ENCODE measurements around the gene THOC6. TPM values are rescaled to one million over a fixed set of nuclear protein-coding genes. Genes with fewer than 3 reads are reported as not detected.

The THOC6 gene
- total and polyA plus RNA-seq, 9 of the 15 experiments (the other 6 are each of a cell fraction or from before 2014, with no cell fraction given): 2.5 to 65.4 (median 42.3) TPM

DNA sequence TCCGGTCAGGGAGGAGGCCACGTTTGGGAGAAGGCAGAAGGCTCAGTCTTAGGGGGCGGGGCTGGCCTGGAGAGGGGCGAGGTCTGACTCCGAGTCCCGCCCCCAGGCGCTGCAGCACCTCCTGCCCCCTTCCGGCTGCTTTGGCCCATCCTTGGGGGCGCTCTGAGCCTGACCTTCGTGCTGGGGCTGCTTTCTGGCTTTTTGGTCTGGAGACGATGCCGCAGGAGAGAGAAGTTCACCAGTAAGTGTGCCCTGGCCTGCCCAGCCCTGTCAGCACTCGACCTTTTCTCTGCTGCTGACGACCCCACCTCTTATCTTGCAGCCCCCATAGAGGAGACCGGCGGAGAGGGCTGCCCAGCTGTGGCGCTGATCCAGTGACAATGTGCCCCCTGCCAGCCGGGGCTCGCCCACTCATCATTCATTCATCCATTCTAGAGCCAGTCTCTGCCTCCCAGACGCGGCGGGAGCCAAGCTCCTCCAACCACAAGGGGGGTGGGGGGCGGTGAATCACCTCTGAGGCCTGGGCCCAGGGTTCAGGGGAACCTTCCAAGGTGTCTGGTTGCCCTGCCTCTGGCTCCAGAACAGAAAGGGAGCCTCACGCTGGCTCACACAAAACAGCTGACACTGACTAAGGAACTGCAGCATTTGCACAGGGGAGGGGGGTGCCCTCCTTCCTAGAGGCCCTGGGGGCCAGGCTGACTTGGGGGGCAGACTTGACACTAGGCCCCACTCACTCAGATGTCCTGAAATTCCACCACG is 2.2 kb upstream of the THOC6 start (continued):
- TF ChIP-seq KDM5B (IDR thresholded peaks at IDR 0.05; ENCODE audit: insufficient replicate concordance, low read depth, low read length): no peak
- TF ChIP-seq, protein P1, sequence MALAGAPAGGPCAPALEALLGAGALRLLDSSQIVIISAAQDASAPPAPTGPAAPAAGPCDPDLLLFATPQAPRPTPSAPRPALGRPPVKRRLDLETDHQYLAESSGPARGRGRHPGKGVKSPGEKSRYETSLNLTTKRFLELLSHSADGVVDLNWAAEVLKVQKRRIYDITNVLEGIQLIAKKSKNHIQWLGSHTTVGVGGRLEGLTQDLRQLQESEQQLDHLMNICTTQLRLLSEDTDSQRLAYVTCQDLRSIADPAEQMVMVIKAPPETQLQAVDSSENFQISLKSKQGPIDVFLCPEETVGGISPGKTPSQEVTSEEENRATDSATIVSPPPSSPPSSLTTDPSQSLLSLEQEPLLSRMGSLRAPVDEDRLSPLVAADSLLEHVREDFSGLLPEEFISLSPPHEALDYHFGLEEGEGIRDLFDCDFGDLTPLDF (CRISPR knock-in tag; IDR thresholded peaks at IDR 0.05): no peak
- TF ChIP-seq GMEB1 (CRISPR knock-in tag; IDR thresholded peaks at IDR 0.05): no peak
- no peak for TF ChIP-seq SMARCA4 (IDR thresholded peaks at IDR 0.05)
- no peak for TF ChIP-seq EP400 (IDR thresholded peaks at IDR 0.05)
- TF ChIP-seq KLF13 (tag; IDR thresholded peaks at IDR 0.05; ENCODE audit: borderline replicate concordance, low read depth): no peak
- TF ChIP-seq EP300 (IDR thresholded peaks at IDR 0.05; ENCODE audit: low read length): no peak
- no peak; the same call in 1 of the 2 replicates for TF ChIP-seq CBX1 (IDR thresholded peaks at IDR 0.05; ENCODE audit: low read depth)
- 0 out of 2 replicates have a peak, but pooled peaks have one; percentile 44 for TF ChIP-seq MTF1 (CRISPR knock-in tag; IDR thresholded peaks at IDR 0.05; ENCODE audit: borderline replicate concordance)
- TF ChIP-seq MYNN (IDR thresholded peaks at IDR 0.05): no peak
- no peak for TF ChIP-seq MYNN (CRISPR knock-in tag; IDR thresholded peaks at IDR 0.05)
- no peak for TF ChIP-seq ZNF398 (CRISPR knock-in tag; IDR thresholded peaks at IDR 0.05)
- TF ChIP-seq, protein P2, sequence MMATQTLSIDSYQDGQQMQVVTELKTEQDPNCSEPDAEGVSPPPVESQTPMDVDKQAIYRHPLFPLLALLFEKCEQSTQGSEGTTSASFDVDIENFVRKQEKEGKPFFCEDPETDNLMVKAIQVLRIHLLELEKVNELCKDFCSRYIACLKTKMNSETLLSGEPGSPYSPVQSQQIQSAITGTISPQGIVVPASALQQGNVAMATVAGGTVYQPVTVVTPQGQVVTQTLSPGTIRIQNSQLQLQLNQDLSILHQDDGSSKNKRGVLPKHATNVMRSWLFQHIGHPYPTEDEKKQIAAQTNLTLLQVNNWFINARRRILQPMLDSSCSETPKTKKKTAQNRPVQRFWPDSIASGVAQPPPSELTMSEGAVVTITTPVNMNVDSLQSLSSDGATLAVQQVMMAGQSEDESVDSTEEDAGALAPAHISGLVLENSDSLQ (IDR thresholded peaks at IDR 0.05): no peak
- TF ChIP-seq ETS1 (conservative IDR thresholded peaks at IDR 0.05; ENCODE audit: control insufficient read depth, low read depth, low read length): 0 out of 2 replicates have a peak, but pooled peaks have one; percentile 49
- no peak for TF ChIP-seq ZNF224 (CRISPR knock-in tag; IDR thresholded peaks at IDR 0.05)
- TF ChIP-seq, protein P3, sequence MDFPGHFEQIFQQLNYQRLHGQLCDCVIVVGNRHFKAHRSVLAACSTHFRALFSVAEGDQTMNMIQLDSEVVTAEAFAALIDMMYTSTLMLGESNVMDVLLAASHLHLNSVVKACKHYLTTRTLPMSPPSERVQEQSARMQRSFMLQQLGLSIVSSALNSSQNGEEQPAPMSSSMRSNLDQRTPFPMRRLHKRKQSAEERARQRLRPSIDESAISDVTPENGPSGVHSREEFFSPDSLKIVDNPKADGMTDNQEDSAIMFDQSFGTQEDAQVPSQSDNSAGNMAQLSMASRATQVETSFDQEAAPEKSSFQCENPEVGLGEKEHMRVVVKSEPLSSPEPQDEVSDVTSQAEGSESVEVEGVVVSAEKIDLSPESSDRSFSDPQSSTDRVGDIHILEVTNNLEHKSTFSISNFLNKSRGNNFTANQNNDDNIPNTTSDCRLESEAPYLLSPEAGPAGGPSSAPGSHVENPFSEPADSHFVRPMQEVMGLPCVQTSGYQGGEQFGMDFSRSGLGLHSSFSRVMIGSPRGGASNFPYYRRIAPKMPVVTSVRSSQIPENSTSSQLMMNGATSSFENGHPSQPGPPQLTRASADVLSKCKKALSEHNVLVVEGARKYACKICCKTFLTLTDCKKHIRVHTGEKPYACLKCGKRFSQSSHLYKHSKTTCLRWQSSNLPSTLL (IDR thresholded peaks at IDR 0.05): no peak
- no peak for TF ChIP-seq ZNF655 (CRISPR knock-in tag; IDR thresholded peaks at IDR 0.05)

Data from K562 (cell line).